Activated CD8-positive, alpha-beta memory T cell treated with anti-CD3 and anti-CD28 coated beads for 1 hour (primary cell): ENCODE measurements around the gene PTPRM.
"Not testable (repeated sequence)": the region's sequence is repeated elsewhere in the genome, so short reads cannot be mapped to it uniquely, and the experiment has no call there.

Source experiments
- DNase-seq, 2 donors: peaks; one replicate each; pipeline ENCODE4 v3.0.0-alpha.2; 2020; ENCODE audit warnings: low read depth in 1 of 2; ENCODE audit errors: extremely low read depth in 1 of 2

Gene PTPRM

DNA sequence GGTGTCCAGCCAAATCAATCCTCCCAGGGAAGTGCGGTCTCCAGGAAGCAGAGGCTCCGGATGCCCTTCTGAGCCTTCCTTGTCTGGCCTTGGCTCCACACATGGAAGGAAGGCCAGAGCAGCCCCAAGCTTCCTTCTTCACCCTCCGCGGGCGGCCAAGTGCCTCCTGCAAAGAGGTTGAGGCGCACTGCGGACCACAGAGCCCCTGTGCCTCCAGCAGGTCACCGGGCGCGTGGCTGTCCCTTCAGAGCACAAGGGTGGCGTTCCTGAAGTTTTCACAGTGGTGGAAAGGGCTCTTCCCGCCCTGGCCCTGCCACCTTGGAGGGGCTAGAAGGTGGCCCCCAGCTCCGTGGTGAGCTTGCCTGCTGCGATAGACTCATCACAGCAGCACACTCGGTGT lies 866.2 kb downstream of the PTPRM start:
- DNase-seq, result no peak

DNA sequence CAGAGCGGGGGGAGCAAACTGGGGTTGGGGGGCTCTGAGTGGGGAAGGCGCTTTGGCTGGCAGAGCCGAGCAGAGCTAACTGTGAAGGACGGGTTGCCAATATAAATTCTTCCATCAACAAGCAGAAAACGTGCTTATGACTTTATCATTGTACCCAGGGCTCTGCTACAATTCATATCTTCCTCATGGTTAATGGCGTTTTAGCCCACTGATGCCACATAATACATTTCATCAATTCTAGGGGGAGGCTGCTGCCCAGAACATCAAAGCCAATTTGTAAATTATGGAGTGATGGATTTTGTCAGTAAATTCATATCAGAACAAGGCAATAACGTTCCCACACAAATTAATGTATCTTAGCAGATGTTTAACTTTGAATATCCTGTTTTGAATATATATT lies 866.7 kb downstream of the PTPRM start:
- no peak for DNase-seq

DNA sequence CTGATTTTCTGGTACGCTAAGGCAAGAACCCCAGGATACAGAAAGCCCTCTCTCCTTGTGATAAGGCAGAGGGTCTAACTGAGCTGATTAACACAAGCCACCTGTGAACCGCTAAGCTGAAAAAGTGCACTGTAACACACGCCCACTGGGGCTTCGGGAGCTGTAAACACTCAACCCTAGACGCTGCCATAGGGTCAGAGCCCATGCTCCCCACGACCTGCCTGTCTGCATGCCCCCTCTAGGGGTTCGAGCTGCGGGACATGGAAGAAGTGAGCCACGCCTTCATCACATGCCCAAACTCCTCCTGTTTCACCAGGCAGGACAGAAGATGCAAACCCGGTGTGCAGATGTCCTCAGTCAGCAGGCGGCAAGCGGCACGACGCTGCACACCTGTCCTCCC lies 868.3 kb downstream of the PTPRM start:
- DNase-seq, result no peak

DNA sequence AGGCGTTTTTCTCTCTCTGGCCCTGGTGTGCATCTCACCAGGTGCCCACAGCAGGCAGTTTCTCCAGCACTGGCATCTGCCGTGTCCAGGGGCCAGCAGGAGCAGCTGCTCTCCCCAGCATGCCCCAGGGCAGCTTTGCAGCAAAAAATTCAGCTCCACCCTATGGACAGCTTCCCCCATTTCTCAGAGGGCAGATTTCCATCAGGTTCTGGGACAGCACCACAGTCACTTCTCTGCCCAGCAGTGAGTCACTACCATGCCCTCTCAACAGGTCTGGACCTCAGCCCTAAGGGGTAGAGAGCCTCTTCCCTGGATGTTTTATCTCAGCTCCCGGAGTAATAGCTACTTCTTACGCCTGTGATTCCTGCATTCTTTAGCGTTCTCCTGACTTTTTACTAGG lies 871.9 kb downstream of the PTPRM start:
- DNase-seq, result no peak

DNA sequence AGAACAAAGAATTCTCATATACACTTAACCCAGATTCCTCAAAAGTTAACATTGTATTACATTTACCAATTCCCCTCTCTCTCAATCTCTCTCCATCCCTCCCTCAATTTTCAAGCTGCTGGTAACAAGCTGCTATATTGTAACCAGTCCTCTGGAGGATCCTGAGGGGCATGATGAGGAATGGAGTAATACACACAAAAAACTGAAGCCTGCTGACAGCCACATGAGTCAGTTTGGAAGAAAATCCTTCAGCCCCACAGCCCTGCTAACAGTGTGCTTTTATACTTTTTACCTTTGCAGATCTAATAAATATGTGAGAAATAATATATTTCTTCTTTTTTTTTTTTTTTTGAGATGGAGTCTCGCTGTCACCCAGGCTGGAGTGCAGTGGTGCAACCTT lies 876.4 kb downstream of the PTPRM start:
- DNase-seq, result no peak

DNA sequence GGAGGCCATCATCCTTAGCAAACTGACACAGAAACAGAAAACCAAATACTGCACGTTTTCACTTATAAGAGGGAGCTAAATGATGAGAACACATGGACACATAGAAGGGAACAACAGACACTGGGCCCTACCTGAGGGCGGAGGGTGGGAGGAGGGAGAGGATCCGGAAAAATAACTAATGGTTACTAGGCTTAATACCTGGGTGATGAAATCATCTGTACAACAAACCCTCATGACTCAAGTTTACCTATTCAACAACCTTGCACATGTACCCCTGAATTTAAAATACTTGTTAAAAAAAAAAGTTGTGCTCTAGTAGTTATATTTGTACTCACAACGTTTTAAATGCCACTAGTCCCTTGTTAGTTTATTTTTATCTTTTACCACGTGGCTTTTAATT lies 879.8 kb downstream of the PTPRM start:
- not testable (repeated sequence) for DNase-seq

DNA sequence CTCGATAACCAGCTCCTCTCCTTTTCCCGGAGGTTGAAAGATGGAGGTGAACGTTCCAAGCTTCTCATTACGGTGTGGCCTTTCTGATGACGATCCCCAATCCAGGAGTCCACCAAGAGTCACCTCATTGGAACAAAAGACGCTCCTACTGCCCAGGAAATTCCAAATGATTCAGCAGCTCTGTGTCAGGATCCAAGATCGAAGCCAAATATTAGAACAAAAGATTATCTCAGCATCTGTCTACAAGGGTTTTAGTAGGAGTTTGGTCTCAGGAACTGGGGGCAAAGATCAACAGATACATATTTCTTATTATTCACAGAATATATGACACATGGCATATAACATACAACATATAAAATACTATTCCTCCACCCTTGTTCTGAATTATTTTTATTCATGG lies 881.0 kb downstream of the PTPRM start:
- DNase-seq, result no peak

DNA sequence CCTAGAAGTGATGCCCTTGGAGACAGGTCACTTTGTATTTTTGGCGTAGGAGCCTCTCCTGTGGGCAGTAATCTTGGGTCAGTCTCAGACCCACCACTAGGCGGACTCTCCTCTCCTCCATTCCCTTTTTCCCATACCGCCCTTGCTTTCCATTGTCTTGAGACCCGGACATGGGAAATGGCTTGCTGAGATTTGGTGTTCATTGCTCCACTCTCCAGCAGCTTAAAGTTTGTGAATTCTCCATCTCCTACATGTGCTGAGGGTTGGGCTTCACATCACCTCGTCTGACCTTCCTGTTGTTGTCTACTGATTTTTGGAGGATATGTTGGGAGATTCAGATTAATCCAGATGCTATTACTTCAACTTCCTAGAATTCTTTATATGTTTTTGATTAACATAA lies 882.9 kb downstream of the PTPRM start:
- DNase-seq, result no peak

DNA sequence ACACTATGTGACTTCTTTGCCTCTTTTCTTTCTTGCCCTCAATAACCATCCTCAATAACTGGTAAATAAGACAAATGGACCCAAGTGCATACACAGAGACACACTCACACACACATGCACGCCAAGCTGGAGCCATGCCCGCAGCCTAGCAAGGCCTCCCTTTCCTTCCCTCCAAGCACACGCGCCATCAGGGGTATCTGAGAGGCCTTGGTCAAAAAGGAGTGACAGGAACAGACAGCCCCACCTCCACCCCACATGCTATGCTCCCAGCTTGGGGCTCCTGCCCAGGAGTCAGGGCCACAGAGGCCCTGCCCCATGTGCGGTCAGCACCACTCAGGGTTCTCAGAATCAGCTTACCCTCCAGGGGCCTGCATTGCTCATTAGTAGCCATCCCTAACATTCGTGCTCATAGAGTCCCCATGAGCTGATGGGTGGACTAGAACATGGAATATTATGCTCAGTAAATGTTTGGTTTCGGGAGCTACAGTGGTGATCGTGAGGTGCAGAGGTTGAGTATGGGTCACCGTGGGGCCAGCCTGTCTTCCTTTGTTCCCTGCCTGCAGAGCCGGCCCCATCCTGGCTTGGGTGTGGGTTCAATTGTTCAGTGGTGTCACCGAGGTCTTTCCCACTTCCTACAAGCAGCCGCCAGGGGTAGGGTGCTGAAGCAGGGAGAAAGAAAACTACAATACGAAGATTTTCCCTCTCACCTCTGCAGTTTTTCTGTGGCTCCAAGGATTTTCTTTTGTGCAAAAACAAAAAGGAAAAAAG lies 884.0 kb downstream of the PTPRM start:
- no peak for DNase-seq

DNA sequence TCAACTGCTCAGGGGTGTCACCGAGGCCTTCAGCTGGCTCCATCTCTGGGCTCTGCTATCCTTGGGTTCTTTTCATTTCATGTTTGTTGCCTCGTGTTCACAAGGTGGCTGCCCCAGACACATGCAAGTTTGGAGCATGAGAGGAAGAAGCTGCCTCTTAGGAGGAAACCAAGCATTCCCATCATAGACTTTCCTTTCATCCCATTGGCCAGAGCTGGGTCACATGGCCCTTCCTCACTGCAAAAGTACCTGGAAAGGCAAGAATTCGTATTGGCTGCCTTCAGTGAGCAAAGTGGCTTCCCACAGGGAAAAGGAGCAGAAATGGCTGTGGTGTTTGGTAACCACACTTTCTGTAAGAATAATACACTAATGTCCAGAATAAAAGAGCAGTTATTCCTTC lies 886.4 kb downstream of the PTPRM start:
- DNase-seq, result no peak

DNA sequence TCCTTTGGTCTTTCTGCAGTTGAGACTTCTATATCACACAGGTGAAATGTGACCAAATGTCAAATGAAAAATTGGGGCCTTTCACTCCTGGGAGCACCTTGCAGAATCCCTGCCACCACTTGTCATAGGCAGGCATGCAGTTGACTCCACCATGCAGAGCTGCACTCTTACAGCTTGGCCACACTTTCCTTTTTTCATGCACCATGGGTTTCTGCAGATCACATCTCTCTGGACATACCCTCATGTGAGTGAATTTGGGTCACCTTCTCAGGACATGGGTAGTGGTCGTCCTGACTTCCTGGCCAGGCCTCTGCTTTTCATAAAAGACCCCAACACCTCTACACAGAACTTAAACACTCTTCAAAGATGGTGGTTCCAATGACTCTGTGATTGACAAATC lies 887.0 kb downstream of the PTPRM start:
- DNase-seq, result no peak

DNA sequence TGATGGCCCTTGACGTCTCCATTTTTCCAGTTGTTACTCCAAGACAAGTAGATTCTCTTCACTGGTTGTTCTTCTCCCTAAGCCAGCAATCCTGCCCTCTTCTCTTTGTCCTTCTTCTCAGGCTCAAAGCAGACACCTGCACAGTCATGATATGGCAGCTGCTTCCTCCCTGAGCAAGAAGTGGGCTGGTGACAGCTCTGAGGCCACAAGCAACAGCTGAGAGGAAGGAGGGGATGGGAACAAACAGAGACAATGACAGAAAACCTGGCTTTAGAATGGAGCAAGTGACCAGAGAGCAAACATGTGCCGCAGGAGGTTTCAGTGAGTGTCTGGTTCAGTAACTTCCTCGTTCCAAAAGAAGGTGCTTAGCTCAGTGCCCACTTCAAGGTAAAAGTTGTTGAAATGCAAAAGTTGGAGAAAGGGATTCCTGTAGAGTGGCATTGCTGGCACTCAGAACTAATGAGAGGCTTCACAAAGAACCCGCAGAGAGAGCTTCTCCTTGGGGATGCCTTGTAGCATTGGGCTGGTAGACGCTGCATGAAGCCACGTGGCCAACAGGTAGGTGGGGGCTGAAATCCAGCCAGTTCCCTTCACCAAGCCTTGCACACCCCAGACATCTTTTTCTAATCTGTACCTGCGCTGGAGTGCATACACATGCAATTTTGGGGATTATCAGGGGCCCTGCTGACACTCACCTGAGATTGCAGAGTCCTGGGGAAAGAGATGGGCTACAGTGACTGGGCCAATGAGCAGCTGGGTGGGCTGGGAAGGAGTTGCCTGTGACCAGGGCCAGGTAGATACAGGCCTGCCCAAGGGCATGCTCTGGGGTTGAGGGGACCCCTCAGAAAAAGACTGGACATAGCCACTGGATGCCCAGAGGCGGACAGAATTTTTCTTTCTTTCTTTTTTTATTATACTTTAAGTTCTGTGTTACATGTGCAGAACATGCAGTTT lies 888.8 kb downstream of the PTPRM start:
- no peak for DNase-seq
